Hepatocyte (in vitro differentiated cells): Measurements from ENCODE around the gene THSD4.

Experiments used
- EZH2phosphoT487 ChIP-seq: fragments of 200-600 bp; sonication (generic); IDR thresholded peaks from one replicate; pipeline ENCODE4 v1.6.1; 2018; ENCODE audit warnings: antibody characterized with exemption, mild to moderate bottlenecking, low read depth, moderate library complexity; ENCODE audit not compliant: unreplicated experiment, severe bottlenecking
- TF ChIP-seq, protein P1 (sequence below): fragments of 200-600 bp; sonication (generic); IDR thresholded peaks from 2 replicates; pipeline ENCODE4 v1.5.1; 2016; ENCODE audit warnings: antibody characterized with exemption, mild to moderate bottlenecking; ENCODE audit not compliant: poor library complexity

DNA sequence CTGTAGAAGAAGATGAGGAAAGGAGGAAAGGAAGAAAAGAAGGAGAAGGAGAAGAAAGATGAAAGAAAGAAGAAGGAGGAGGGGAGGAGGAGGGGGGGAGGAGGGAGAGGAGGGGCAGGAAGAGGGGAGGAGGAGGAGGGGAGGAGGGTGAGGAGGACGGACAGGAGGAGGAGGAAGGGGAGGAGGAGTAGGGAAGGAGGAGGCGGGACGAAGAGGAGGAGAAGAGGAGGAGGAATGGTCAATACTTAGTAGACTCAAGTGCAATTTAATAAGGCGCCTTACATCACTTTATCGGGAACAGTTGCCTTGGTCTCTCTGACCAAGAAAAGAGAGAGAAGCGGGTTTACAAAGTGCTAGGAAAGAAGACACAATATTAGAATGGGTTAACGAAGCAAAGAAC is 671.4 kb downstream of the THSD4 start:
- TF ChIP-seq, protein P1, sequence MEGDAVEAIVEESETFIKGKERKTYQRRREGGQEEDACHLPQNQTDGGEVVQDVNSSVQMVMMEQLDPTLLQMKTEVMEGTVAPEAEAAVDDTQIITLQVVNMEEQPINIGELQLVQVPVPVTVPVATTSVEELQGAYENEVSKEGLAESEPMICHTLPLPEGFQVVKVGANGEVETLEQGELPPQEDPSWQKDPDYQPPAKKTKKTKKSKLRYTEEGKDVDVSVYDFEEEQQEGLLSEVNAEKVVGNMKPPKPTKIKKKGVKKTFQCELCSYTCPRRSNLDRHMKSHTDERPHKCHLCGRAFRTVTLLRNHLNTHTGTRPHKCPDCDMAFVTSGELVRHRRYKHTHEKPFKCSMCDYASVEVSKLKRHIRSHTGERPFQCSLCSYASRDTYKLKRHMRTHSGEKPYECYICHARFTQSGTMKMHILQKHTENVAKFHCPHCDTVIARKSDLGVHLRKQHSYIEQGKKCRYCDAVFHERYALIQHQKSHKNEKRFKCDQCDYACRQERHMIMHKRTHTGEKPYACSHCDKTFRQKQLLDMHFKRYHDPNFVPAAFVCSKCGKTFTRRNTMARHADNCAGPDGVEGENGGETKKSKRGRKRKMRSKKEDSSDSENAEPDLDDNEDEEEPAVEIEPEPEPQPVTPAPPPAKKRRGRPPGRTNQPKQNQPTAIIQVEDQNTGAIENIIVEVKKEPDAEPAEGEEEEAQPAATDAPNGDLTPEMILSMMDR = no peak
- no peak for TF ChIP-seq EZH2phosphoT487
